Sigmoid colon (tissue), 7 donors: ENCODE results near the gene MOB3B. TPM values are rescaled to one million over a fixed set of nuclear protein-coding genes. Genes with fewer than 3 reads are reported as not detected.

Source experiments
- DNase-seq: peaks from one replicate; pipeline ENCODE4 v3.0.0-alpha.2; 2019
- H3K27ac ChIP-seq, 4 donors: fragments of 200-600 bp; sonication (generic); one replicate each; pipeline ENCODE4 v1.5.1; 2016 to 2019; ENCODE audit warnings: mild to moderate bottlenecking in 1 of 4
- H3K27me3 ChIP-seq, 3 donors: fragments of 200-600 bp; sonication (generic); one replicate each; pipeline ENCODE4 v1.5.1; 2019; ENCODE audit warnings: mild to moderate bottlenecking in 1 of 3
- H3K36me3 ChIP-seq, 4 donors: fragments of 200-600 bp; sonication (generic); one replicate each; pipeline ENCODE4 v1.5.1; 2016 to 2019
- H3K4me1 ChIP-seq, 4 donors: fragments of 200-600 bp; sonication (generic); one replicate each; pipeline ENCODE4 v1.5.1; 2017 to 2019
- H3K4me3 ChIP-seq, 4 donors: fragments of 200-600 bp; sonication (generic); one replicate each; pipeline ENCODE4 v1.5.1; 2017 to 2019; ENCODE audit warnings: mild to moderate bottlenecking in 2 of 4, moderate library complexity in 1 of 4
- H3K9me3 ChIP-seq, 4 donors: fragments of 200-600 bp in 3 of 4; sonication (generic) in 3 of 4; one replicate each; pipeline versions ENCODE4 v1.5.1 to v1.6.1; 2013 to 2019
- EP300 ChIP-seq, 4 donors: sonication (generic); formaldehyde crosslinking; IDR thresholded peaks; one replicate each; pipeline ENCODE4 v1.6.1; 2017; ENCODE audit warnings: antibody characterized with exemption in 4 of 4
- POLR2A ChIP-seq, 2 donors: fragments of 450-650 bp; IDR thresholded peaks; one replicate each; pipeline ENCODE4 v1.6.1; 2016; ENCODE audit warnings: antibody characterized with exemption in 2 of 2, mild to moderate bottlenecking in 2 of 2, moderate library complexity in 2 of 2
- POLR2AphosphoS5 ChIP-seq, 4 donors: sonication (generic); formaldehyde crosslinking; IDR thresholded peaks; one replicate each; pipeline ENCODE4 v1.6.1; 2017; ENCODE audit warnings: antibody characterized with exemption in 4 of 4
- WGBS, 2 donors: extraction: QIAGEN DNeasy Blood & Tissue Kit; methylation state at CpG; one replicate each; pipeline ENCODE4 v1.1.7; 2013; 5-methylcytosine and 5-hydroxymethylcytosine counted together
- intact Hi-C: fragments of 100-400 bp; cut with DNase I; formaldehyde crosslinking; loops from one replicate; pipeline ENCODE4 v1.15.1; 2023
- polyA plus RNA-seq, 3 donors: library from polyadenylated mRNA; stranded (reverse); fragments of 200-250 nt; gene quantifications; one replicate each; pipeline ENCODE4 v1.2.3, GENCODE V29; 2013
- total RNA-seq, 4 donors: library from RNA; depleted of rRNA; stranded (reverse); fragments of >200 nt; gene quantifications; one replicate each; pipeline ENCODE4 v1.1.0, GENCODE V29; 2016
- TF ChIP-seq, protein P1 (sequence below), 4 experiments: fragments of 450-650 bp in 3 of 4; fragments of 200-600 bp in 1 of 4; IDR thresholded peaks; one replicate each; pipeline ENCODE4 v1.5.1; 2016 to 2019; ENCODE audit warnings: antibody characterized with exemption in 4 of 4, mild to moderate bottlenecking in 3 of 4, moderate library complexity in 2 of 4
- donor health status: healthy with polysubstance abuse.
- donor health status: Bipolar disorder and iron deficiency.
- donor health status: healthy.

MOB3B gene
- total and polyA plus RNA-seq, 7 donors, result 6.9 to 23.4 (median 16.1) TPM

DNA sequence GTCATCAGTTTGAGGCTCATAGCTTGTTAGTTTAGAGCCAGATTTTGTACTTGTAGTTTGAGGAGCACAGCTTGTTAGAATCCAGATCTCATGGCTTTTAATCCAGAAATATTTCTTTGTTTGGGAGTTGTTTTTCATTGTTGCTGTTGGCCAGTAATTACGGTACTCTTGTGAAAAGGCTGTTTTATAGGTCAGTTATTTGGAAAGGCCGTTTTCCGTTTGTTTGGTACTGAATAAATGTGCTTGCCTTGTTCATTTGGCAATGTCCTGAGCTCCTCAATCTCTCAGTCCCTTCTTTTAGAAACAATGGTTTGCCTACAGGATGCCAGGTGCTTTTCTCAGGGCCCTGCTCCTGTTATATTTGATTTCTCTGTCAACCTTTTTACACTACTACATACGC, 4.5 kb upstream of the MOB3B start:
- intact Hi-C loops, result loop anchor here (10.0 kb wide), 1 partner anchor 579 kb away; the partner anchor contains the start of gene IFT74
- no peak for DNase-seq
- Histone ChIP-seq H3K9me3 (no peaks in the 10 kb centered on the region), H3K36me3 (no peaks in the 10 kb centered on the region), H3K27ac (peak overlapping the region; percentile 45 to 69 (median 60)), H3K4me3 (no peak overlapping the region), H3K27me3 (no peaks in the 10 kb centered on the region), H3K4me1 (peaks cover 0 to 55% (median 48%) of the 10 kb centered on the region in 4 donors)
- WGBS, 2 donors, result 62 to 69% methylated on average over 4 of the region's 4 CpGs
- TF ChIP-seq EP300 (IDR thresholded peaks at IDR 0.05), result no peak
- TF ChIP-seq POLR2AphosphoS5 (IDR thresholded peaks at IDR 0.05), result peak in 2 of 4 donors; percentile 24 to 49

DNA sequence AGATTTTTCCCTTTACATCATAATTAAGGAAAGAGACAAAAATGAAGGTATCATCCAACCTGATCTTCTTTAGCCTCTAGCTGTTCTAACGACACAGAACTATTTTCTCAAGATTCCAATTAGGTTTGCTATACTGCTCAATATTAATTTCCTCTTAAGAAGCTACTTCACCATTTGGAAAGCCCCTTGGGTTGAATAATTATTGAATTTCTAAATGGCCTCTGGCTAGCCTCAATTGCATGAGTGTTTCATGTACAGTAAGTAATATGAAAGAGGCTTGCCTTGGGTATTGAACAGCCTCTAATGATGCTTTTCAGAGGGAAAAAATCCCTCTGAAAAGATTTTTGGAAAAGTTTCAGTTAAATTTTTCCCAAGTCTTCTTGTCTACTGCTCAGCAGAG, 3.7 kb upstream of the MOB3B start:
- no peak for DNase-seq
- TF ChIP-seq, protein P1, sequence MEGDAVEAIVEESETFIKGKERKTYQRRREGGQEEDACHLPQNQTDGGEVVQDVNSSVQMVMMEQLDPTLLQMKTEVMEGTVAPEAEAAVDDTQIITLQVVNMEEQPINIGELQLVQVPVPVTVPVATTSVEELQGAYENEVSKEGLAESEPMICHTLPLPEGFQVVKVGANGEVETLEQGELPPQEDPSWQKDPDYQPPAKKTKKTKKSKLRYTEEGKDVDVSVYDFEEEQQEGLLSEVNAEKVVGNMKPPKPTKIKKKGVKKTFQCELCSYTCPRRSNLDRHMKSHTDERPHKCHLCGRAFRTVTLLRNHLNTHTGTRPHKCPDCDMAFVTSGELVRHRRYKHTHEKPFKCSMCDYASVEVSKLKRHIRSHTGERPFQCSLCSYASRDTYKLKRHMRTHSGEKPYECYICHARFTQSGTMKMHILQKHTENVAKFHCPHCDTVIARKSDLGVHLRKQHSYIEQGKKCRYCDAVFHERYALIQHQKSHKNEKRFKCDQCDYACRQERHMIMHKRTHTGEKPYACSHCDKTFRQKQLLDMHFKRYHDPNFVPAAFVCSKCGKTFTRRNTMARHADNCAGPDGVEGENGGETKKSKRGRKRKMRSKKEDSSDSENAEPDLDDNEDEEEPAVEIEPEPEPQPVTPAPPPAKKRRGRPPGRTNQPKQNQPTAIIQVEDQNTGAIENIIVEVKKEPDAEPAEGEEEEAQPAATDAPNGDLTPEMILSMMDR (IDR thresholded peaks at IDR 0.05), result no peak
- TF ChIP-seq EP300 (IDR thresholded peaks at IDR 0.05), result no peak
- TF ChIP-seq POLR2A (IDR thresholded peaks at IDR 0.05), result no peak
- no peak for TF ChIP-seq POLR2AphosphoS5 (IDR thresholded peaks at IDR 0.05)
- peak overlapping the region; percentile 45 to 69 (median 60) for H3K27ac ChIP-seq
- H3K9me3 ChIP-seq, result no peaks in the 10 kb centered on the region
- no peaks in the 10 kb centered on the region for H3K36me3 ChIP-seq
- H3K27me3 ChIP-seq, result no peaks in the 10 kb centered on the region
- intact Hi-C loops, result loop anchor here (10.0 kb wide), 1 partner anchor 579 kb away; the partner anchor contains the start of gene IFT74
- WGBS, 2 donors, result 87 to 90% methylated on average over 1 of the region's 1 CpG
- H3K4me1 ChIP-seq, result peaks cover 0 to 47% (median 41%) of the 10 kb centered on the region in 4 donors
- H3K4me3 ChIP-seq, result no peak overlapping the region

DNA sequence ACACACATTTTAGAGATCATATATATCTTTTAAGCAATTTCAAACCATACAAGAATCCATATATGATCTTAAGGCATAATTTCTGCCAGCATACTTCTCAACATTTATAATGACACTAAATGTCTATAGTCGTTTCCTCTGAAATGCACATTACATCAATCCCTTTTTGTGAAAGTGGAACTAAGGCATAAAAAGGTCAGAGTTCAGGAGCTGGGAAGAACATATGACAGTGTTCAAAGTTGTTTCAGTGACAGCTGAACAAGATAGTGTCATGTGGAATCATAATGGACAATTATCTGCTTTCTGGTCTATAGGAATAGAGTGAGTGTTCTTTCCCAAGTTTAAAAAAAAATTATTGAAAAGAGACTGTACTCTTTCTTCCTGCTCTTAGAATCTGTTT, 2.4 kb upstream of the MOB3B start:
- no peaks in the 10 kb centered on the region for H3K36me3 ChIP-seq
- no peaks in the 10 kb centered on the region for H3K27me3 ChIP-seq
- H3K4me3 ChIP-seq, result no peak overlapping the region
- peaks cover 0 to 52% (median 46%) of the 10 kb centered on the region in 4 donors for H3K4me1 ChIP-seq
- intact Hi-C loops, result loop anchor here (10.0 kb wide), 1 partner anchor 577 kb away; the partner anchor contains the start of gene IFT74
- TF ChIP-seq, protein P1 (IDR thresholded peaks at IDR 0.05), result no peak
- TF ChIP-seq POLR2AphosphoS5 (IDR thresholded peaks at IDR 0.05) (no peak), POLR2A (IDR thresholded peaks at IDR 0.05) (no peak), EP300 (IDR thresholded peaks at IDR 0.05) (no peak)
- no peak overlapping the region for H3K27ac ChIP-seq
- no peaks in the 10 kb centered on the region for H3K9me3 ChIP-seq
- WGBS, 2 donors, result 14 to 56% methylated on average over 1 of the region's 1 CpG
- DNase-seq, result no peak

DNA sequence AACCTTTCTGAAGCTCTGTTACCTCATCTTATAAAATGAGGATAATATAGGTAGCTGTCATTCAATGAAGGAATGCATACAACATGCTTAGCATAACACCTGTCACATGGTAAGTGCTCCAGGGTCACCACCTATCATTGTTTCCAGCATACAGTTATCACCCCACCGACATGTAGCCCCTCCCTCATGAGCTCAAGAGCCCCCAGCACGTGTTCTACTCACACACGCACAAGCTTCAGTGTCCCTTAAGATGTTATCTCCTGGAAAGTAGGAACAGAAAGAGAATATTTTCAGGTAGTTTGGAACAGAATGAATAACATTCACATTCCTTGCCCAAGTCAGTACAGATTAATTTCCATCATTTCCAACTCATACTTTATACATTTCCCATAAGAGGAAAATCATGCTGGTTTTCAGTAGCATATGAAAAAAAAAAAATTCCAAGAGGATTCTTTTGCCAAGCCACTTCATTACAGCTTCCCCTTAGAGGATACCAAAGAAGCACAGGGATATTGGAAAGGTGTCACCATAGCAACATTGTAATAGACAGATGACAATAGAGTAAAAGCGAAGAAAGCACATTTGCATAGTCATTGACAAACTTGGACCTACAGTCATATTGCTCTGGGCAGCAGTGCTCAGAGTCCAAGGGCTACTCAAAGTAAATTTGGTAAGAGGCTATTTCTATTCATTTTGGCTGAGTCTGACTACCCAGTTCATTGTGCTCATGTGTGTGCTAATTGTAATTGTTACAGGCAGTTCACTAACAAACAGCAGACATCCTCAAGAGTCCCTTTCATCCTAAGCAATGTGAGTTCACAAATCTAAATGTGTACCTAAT, 1.5 kb upstream of the MOB3B start:
- H3K36me3 ChIP-seq, result no peaks in the 10 kb centered on the region
- H3K27ac ChIP-seq, result no peak overlapping the region
- no peak for DNase-seq
- TF ChIP-seq POLR2AphosphoS5 (IDR thresholded peaks at IDR 0.05), result no peak
- TF ChIP-seq EP300 (IDR thresholded peaks at IDR 0.05), result no peak
- TF ChIP-seq, protein P1 (IDR thresholded peaks at IDR 0.05), result no peak
- no peak for TF ChIP-seq POLR2A (IDR thresholded peaks at IDR 0.05)
- H3K4me1 ChIP-seq, result peaks cover 0 to 48% (median 44%) of the 10 kb centered on the region in 4 donors
- intact Hi-C loops, result loop anchor here (10.0 kb wide), 1 partner anchor 576 kb away; the partner anchor contains the start of gene IFT74
- no peaks in the 10 kb centered on the region for H3K9me3 ChIP-seq
- 65 to 80% methylated on average over 4 of the region's 4 CpGs for WGBS, 2 donors
- no peak overlapping the region for H3K4me3 ChIP-seq
- H3K27me3 ChIP-seq, result no peaks in the 10 kb centered on the region

DNA sequence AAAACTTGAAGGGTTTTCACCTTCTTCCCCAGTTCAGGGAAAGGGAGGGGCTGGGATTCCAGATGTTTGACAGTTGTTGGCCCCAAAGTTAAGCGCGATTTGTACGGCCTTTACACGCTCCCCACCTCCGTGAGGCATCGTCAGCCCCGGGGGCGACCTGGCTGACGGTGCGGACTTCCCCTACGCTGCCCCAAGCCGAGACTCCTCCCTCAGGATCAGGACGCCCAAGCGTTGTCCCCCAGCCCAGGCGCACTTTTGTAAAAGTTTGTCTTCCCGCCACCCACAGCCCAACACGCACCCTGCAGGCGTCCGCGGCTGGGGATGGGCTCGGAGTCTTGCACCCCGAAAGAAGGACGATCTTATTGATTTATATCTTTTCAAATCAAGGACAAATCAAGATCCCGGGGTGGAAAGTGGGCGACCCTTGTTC, 713 bp downstream of the MOB3B start:
- Histone ChIP-seq H3K27me3 (no peaks in the 10 kb centered on the region), H3K9me3 (no peaks in the 10 kb centered on the region), H3K27ac (peak overlapping the region; percentile 84 to 97 (median 94)), H3K4me3 (peak overlapping the region; percentile 65 to 74 (median 68)), H3K36me3 (no peaks in the 10 kb centered on the region), H3K4me1 (peaks cover 0 to 41% (median 27%) of the 10 kb centered on the region in 4 donors)
- TF ChIP-seq POLR2A (IDR thresholded peaks at IDR 0.05), result no peak
- TF ChIP-seq, protein P1 (IDR thresholded peaks at IDR 0.05), result no peak
- peak in 3 of 4 donors; percentile 14 to 50 (median 37) for TF ChIP-seq POLR2AphosphoS5 (IDR thresholded peaks at IDR 0.05)
- TF ChIP-seq EP300 (IDR thresholded peaks at IDR 0.05), result no peak
- intact Hi-C loops, result loop anchor here (1.0 to 5.0 kb wide), 5 partner anchors 42 to 195 kb away; partner anchors contain the start of gene C9orf72
- WGBS, 2 donors, result 0% methylated on average over 25 of the region's 25 CpGs
- DNase-seq, result peak; percentile 87
